Middle frontal gyrus (tissue), 1 donor: ENCODE results near the gene PRKCA.

Experiments
- DNase-seq: peaks from one replicate; pipeline ENCODE4 v3.0.0-alpha.2; 2015; ENCODE audit warnings: low spot score; ENCODE audit errors: extremely low spot score

PRKCA gene

DNA sequence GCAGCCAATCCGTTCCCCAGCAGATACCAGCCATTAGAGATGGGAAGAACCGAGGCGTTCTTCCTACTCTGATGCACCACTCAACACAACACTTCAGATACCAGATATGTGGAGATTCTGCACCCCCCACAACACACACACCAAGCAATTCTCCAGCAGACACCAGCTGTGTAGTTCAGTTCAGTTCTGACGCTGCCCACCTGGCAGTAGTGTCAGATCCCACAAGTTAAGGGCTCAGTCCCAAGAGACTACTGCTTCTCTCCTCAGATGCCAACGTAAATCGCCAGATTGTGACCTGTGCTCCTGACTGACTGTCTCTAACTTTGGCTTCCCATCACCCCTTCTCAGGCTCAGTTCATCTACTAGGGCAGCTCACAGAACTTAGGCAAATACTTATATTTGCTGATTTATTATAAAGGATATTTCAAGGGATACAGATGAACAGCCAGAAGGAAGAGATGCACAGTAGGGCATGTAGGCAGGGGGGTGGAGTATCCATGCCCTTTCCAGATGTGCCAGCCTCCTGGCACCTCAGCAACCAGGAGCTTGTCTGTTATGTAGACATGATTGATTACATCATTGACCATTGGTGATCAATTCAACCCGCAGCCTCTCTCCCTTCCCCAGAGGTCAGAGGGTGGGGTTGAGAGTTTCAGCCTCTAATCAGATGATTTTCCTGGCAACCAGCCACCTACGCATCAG is 110.6 kb downstream of the PRKCA start:
- DNase-seq, result no peak

DNA sequence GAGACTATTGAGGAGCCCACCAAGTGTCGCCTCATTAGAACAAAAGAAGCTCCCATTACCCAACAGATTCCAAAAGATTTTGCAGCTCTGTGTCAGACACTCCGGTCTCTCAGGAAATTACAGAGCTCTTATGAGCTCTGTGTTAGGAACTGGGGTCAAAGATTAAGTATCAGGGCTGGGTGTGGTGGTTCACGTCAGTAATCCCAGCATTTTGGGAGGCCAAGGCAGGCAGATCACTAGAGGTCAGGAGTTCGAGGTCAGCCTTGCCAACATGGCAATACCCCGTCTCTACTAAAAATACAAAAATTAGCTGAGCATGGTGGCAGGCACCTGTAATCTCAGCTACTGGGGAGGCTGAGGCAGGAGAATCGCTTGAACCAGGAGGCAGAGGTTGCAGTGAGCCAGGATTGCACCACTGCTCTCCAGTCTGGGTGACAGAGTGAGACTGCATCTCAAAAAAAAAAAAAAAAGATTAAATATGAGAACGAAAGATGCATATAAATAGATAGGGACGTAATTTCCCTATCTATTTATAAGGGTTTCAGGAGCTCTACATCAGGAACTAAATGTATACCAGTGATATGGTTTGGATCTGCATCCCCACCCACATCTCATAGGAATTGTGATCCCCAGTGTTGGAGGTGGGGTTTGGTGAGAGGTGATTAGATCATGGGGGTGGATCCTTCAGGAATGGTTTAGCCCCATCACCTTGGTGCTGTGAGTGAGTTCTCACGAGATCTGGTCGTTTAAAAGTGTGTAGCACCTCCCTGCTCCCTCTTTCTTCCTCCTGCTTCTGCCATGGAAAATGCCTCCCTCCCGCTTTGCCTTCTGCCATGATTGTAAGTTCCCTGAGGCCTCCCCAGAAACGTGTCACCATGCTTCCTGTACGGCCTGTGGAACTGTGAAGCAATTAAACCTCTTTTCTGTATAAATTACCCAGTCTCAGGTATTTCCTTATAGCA is 111.4 kb downstream of the PRKCA start:
- no peak for DNase-seq

DNA sequence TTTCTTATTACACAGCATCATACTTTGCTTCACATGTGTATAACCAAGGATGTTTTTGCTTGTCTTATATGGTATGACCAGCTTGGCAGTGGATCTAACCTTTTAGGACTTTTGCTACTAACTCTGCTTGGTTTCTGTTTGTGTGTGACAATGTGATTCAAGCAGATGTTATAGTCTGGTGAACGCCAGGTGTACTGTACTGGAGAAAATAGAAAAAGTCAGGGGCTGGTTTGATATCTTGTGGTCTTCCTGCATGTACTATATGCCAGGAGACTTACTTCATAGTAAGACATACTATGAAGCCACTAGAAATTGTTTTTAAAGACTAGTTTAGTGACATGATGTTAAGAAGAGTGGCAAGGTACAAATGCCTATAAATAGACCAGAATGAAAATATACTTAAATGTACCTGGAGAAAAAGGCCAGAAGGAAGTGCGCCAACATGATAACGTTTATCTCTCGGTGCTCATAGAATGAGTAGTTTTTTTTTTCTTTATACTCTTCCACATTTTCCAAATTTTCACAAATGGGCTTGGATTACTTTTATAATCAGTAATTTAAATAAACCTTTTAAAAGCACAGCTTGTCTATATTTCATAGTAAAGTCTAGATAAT is 112.3 kb downstream of the PRKCA start:
- no peak for DNase-seq

DNA sequence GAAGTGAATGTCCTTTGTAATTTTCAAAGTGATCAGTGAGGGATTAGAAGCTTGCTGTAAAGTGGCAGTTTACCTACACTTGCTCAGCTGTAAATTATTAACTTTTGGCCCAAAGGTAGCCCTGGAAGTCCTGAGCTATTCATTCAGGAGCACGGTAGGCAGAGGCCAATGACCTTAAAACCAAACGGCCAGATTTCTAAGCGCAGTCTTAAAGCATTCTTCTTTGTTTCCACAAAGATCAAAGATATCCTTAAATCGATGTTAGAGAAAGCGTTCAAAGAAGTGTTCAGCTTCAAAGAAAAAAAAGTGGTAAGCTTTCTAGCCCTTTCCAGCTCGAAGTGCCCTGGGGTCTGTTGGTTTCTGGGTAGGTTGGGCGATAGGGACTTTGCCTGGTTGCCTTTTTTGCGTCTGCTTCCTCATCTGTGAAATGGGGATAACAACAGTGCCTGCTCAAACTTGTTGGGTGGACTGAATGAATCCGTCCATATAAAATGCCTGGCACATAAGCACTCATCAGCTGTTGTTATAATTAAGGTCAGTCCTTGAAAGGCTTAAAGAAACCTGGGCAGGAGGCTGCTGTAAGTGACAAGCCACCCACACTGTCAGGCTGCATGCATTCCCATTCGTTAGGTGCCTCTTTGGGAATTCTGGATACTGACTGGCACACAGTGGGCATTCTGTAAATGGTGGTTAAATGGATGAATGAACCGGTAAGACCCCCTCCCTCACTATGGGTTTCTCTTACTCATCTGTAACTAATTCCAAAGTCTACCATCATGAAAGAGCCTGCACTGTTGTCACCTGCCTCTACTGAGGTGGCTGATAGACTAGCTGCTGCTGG is 113.2 kb downstream of the PRKCA start:
- DNase-seq, result no peak

DNA sequence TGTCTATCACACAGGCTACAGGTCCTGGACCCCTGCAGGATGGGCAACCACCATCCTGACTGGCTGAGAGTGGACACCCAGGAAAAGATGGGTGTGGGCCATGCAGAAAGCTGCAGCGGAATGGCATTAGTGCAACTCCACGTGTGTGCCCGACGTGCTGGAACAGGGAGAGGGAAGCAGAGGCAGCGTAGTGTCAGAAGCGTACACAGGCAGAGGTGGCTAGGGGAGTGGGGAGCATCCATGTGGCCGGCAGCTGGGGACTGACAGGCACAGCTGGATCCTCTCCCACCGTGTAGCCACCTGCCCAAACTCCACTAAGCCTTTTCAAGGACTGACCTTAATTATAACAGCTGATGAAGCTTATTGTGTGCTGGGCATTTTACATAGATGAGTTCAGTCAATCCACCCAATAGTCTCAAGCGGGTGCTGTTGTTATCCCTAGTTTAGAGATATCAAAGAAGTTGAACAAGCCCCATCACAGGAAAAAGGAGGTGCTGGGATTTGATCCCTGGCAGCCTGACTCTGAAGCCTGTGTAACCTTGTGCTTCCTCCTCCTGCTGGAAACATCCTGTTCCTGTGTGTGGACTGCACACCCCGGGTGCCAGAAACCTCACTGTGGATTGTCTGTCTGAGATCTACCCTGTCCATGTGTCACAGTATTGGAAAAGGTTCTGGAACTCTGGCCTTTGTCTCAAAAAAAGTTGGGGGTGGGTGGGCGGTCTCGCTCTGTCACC is 114.0 kb downstream of the PRKCA start:
- no peak for DNase-seq

DNA sequence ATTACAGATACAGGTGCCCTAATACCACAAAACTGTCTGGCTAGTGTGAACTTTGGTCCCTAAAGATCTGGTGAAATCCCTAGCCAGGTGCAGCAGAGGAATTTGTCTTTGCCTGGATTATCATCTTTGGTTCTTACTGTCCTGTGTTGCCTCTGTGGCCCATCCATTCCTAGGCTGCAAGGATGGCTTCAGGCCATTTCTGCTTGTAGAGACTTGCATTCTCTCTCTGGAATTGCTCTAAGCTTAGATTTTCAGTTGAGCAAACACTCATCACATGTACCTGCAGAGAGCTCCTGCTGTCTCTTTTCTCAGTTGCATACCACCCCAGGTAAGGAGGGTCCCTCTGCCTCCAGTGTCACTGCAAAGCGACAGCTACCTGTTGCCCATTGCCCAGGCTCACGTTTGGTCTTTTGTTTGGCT is 114.9 kb downstream of the PRKCA start:
- DNase-seq, result no peak

DNA sequence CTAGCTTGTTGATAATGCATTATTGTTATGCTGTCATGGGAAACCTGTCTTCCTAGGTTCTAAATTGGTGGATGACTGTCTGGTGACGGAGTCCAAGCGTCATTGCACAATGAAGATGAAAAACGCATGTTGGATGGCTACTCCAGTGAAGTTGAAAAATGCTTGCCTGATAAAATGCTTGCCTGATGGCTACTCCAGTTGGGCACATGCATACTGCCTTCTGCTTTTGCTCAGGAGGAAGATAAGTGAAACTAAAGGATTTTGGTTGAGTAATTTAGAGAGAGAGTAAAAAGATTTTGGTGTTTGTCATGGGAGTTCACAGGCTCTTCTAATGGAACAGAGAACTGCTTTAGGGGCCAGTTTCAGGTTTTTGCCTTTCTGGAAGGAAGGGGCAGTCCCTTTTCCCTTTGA is 118.6 kb downstream of the PRKCA start:
- DNase-seq, result no peak

DNA sequence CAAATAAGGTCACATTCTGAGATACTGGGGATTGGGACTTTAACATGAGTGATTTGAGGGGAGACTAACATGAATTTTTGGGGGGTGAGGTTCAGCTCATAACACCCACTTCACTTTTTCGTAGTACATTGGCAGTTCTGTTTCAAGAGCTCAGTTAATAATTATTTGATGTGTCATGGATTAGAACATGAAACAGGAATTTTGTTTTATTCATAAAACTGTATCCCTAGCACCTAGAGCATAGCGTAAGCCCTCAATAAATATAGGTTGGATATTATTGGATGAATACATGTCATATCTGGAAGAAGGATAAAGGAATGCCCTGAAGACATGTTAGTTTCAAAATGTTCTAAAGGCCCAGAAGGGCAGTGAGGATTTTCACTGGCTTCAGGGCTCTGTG is 119.8 kb downstream of the PRKCA start:
- DNase-seq, result no peak

DNA sequence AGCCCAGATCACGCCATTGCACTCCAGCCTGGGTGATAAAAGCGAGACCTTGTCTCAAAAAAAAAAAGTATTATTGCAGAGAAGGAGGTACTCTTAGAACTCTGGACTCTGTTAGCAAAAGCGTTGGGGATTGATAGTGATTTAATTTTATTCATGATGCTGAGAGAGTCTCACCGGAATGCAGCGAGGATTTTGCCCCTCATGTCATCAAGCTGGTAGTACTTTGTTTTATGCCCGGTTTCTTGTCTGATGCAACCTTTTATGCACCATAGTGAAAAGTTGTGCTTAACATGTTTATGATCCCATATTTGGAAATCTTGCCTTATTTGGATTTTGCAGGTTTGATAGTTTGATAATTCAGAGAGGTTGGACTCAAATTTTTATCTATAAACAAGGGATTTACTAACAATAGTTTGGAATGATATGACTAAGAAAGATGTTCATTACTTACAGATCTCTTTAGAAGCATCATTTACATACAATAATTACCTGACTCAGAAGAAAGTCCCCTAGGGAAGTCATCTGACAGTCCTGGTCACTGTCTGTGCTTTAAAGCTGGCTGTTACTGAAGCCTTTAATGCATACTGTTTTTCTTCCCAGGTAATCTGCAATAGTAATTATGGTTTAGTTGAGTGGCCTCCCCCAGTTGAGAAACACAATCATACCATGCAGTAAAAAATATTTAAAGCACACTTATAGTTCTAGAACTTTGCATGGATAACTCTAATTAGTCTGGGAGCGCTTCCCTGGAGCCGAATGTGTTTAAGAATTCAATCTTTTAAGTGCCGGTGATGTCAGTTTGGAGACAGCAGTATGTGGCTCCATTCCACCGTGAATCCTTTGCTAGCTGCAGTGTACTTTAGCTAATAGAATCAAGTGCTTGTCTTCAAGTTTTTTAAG is 120.9 kb downstream of the PRKCA start:
- DNase-seq, result no peak

DNA sequence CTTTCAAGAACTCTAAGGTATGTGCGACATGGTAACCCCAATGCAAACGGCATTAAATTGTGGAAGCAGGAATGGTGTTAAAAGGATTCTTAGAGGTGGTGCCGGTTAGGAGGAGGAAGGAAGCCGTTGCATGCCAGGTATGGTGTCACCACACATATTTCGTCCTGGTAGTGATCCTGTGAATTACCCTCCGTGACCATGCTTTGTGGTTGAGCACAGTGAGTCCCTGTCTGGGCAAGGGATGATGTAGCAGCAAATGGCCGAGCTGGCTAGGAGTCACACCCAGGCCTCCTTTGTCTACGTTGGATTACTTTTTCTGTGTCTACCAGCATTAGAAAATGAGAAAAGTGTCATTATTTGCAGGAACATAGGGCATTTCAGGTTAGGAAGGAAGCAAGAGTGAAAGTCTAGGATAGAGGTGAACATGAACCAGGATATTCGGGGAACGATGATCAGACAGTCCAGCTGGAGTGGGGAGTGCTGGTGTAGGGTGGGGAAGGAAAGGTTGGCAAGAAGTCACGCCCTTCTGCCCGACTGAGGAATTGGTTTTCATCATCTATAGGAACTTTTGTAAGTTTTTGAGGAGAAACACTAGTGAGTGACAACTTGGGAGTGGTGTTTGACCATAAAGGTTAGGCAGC is 123.5 kb downstream of the PRKCA start:
- DNase-seq, result no peak

DNA sequence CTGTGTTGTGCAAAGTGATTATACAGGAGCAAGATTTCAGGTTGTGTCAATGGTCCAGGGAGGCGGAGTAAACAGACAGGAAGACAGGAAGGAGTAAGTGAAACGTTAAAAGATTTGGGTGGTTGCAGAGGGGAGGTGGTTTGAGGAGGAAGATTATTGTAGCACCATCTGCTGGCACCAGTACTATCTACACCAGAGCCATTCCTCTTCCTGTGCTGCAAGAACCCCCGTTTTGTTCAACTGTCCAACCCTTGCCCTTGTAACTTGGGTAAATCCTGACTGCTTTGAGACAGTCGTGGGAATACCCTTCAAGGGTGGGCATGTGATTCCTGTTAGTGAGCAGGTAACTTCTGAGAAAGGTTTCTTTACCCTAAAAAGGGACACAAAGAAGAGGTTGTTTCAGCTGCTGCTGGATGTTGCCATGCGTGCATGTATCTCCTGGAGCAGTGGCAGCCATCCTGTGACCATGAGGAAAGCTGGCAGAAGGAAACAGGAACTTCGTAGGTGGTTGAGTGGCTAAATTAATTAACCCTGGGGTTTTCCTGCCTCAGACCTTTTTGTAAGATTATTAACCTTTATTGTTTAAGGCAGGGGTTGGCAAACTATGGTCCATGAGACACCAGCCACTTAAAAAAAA is 124.1 kb downstream of the PRKCA start:
- DNase-seq, result no peak

DNA sequence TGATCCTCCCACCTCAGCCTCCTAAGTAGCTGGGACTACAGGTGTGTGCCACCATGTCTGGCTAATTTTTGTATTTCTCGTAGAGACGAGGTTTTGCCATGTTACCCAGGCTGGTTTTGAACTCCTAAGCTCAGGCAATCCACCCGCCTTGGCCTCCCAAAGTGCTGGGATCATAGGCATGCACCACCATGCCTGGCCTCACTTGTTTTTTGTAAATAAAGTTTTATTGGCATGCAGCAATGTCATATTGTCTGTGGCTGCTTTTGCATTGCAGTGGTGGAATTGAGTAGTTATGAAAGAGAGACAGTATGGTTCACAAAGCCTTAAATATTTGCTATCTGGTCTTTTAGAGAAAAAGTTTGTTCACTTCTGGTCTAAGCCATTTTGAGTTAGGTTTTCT is 124.7 kb downstream of the PRKCA start:
- no peak for DNase-seq

DNA sequence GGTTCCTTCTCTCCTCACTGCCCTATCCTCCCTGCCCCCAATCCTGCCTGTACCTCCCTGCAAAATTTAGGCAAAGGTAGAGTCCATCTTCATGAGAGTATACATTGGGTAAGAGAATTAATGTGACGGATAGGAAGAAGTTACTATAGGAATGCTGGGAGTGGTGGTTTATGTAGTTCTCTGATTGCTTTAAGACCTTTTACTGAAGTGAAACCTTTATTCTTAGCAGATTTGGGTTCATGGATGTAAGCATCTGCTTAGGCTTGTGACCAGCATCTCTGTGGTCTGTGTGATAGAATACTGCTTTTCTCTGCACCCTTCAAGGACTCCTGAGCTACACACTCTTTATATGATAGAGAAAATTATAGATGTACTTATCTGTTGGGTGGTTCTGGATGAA is 127.3 kb downstream of the PRKCA start:
- DNase-seq, result no peak

DNA sequence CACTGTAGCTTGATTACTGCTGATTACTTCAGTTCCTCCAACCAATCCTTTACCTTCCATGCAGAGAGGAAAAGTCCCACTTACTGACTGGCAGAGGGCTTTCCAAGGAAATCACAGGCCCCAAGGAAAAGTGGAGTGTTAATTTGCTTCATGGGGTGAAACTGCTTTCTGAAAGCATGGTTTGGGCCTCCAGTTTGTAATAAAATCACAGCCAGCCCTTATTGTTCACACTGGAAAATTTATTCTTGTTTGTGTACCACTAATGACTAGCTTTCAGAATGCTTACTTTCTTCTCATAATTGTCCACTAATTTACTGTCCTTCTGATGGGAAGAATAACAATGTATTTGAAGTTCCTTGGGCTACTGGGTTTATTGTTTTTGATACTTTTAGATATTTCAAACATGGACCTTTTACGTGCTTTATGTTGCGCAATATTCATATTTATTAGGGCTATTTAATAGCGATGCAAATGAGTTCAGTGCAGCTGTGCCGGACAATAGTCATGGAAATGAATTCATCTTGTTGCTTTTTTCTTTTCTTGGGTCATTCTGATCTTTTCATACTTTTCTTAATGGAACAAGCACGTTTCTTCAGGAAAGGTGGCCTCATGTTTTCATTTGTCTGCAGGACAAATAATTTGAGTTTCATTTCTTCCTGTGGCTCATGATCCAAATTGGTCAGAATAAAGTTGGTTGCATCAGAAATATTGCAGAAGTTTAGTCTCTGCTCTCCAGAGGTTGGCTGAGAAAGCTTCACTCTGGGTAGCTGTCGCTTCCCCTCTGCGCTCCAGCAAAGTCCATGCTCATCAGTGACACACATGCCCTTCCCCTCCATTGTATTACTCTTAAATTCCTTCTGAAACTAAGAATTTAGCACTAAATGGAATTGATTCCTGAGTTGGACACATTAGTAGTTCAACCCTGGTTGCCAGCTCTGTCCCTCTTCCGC is 128.7 kb downstream of the PRKCA start:
- no peak for DNase-seq

DNA sequence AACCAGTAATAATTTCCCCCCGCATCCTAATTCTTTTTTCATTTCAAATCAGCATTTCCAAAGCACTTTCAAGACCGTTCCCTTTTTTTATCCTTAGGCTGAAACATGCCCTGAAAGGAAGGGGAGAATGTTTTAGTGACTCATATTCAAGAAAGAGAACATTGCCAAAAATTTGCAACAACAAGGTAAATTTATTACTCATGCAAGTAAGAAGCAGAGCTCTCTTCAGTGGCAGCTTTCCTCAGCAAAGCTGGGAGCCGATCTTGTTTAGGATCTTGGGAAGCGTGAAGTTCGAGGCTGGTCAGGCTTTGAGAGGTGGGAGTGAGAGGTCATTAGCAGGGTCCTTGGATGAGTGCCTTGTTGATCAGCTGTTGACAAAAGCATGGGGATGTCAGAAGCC is 129.5 kb downstream of the PRKCA start:
- DNase-seq, result no peak

DNA sequence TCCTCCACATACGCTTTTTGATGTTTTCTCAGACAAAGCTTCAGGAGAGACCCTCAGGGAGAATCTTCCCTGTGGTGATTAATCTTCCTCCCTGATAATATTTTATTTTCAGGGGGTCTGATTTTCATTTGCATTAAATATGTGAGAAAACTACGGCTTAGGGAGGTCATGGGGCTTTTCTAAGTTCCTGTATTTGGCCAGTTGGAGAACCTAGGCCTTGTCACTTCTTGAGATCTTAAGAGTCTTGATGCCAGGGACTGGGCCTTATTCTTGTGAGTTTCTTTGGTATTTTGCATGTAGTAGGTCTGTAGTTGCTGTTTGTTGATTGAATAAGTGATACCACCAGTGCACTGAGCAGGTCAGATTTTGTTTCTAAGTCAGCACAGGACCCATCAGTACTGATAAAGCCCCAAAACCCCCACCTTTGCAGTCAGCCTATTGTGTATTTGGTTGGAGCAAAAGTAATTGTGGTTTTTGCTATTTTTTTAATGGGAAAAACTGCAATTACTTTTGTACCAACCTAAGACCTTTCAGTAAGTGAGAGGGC is 130.1 kb downstream of the PRKCA start:
- DNase-seq, result no peak

DNA sequence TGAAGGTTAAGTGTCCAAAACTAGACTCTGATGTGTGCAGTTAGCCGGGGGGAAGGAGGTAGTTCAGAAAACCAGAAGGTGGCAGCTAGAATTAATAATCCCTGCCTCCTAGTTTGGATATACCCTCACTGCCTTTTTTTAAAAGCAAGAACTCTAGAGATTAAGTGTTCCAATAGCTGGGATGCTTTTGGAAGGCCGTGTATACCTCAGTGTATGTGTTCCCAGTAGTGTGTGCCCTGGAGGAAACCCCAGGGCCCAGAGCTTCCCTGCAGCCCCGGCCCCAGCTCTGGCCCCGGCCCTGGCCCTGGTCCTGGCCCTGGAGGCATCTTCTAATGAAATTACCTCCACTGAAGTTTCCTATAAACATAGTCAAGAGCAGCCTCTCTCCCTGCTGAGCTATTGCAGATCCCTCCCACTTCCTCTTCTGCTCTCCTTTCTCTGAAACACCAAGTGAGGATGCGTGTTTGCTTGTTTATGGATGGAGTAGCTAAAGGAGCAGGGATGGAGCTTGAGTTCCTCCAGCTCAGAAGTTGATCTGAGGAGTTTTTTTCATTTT is 130.7 kb downstream of the PRKCA start:
- DNase-seq, result no peak
